ENCODE results near the gene MACROD1.

DNA sequence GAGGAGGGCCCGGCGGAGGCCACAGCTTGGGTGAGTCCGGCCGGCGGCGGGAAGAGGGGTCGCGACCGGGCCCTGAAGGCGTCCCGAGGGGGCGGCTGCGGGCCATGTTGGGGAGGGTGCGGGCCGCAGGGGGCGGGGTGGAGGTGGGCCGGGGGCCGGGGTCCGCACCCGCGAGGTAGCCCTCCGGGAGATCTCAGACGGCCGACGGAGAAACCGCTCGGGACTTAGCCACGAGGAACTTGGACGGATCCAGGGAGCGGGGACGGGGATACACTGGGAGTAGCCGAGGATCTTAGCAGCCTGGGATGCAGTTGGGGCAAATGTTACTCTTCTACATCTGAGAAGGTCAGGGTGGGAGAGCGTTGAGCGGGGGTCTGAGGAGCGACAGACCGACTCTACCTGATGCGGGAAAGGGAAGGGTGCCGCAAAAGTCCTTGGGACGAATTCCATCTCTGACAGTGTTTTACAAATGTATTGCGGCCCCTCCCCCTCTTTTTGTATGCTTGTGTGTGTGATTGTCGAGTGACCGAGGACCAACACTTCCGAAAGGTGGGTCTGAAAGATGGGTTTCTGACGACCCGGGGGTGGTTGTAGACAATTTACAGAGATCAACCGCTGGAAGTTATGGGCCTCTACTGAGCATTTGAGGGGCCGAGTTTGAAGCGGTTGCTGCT, 20.7 kb upstream of the MACROD1 start:
- TF ChIP-seq XRCC5 (IDR thresholded peaks at IDR 0.05; ENCODE audit: low read depth, low read length) (no peak), ZNF75A (CRISPR knock-in tag; IDR thresholded peaks at IDR 0.05) (no peak), ZNF384 (IDR thresholded peaks at IDR 0.05; ENCODE audit: low read depth, low read length) (no peak), NR2C1 (IDR thresholded peaks at IDR 0.05) (no peak), NR2C1 (tag; IDR thresholded peaks at IDR 0.05) (no peak), KAT8 (IDR thresholded peaks at IDR 0.05; ENCODE audit: low read depth) (no peak), RFX5 (IDR thresholded peaks at IDR 0.05; ENCODE audit: low read depth, low read length) (no peak), GABPA (tag; conservative IDR thresholded peaks at IDR 0.05; ENCODE audit: low read depth) (no peak), MXI1 (IDR thresholded peaks at IDR 0.05; ENCODE audit: low read depth, low read length) (no peak), BCOR (IDR thresholded peaks at IDR 0.05) (no peak), PTRF (tag; IDR thresholded peaks at IDR 0.05) (no peak)
- TF ChIP-seq, protein P1, sequence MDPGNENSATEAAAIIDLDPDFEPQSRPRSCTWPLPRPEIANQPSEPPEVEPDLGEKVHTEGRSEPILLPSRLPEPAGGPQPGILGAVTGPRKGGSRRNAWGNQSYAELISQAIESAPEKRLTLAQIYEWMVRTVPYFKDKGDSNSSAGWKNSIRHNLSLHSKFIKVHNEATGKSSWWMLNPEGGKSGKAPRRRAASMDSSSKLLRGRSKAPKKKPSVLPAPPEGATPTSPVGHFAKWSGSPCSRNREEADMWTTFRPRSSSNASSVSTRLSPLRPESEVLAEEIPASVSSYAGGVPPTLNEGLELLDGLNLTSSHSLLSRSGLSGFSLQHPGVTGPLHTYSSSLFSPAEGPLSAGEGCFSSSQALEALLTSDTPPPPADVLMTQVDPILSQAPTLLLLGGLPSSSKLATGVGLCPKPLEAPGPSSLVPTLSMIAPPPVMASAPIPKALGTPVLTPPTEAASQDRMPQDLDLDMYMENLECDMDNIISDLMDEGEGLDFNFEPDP (CRISPR knock-in tag; IDR thresholded peaks at IDR 0.05): no peak
- TF ChIP-seq, protein P2, sequence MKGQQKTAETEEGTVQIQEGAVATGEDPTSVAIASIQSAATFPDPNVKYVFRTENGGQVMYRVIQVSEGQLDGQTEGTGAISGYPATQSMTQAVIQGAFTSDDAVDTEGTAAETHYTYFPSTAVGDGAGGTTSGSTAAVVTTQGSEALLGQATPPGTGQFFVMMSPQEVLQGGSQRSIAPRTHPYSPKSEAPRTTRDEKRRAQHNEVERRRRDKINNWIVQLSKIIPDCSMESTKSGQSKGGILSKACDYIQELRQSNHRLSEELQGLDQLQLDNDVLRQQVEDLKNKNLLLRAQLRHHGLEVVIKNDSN (CRISPR knock-in tag; IDR thresholded peaks at IDR 0.05): no peak
- TF ChIP-seq, protein P3, sequence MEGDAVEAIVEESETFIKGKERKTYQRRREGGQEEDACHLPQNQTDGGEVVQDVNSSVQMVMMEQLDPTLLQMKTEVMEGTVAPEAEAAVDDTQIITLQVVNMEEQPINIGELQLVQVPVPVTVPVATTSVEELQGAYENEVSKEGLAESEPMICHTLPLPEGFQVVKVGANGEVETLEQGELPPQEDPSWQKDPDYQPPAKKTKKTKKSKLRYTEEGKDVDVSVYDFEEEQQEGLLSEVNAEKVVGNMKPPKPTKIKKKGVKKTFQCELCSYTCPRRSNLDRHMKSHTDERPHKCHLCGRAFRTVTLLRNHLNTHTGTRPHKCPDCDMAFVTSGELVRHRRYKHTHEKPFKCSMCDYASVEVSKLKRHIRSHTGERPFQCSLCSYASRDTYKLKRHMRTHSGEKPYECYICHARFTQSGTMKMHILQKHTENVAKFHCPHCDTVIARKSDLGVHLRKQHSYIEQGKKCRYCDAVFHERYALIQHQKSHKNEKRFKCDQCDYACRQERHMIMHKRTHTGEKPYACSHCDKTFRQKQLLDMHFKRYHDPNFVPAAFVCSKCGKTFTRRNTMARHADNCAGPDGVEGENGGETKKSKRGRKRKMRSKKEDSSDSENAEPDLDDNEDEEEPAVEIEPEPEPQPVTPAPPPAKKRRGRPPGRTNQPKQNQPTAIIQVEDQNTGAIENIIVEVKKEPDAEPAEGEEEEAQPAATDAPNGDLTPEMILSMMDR (IDR thresholded peaks at IDR 0.05 in 2 of 3, conservative IDR thresholded peaks at IDR 0.05 in 1 of 3; ENCODE audit: insufficient read depth in 2 of 3, low read depth in 1 of 3, low read length in 3 of 3): no peak
- TF ChIP-seq, protein P4, sequence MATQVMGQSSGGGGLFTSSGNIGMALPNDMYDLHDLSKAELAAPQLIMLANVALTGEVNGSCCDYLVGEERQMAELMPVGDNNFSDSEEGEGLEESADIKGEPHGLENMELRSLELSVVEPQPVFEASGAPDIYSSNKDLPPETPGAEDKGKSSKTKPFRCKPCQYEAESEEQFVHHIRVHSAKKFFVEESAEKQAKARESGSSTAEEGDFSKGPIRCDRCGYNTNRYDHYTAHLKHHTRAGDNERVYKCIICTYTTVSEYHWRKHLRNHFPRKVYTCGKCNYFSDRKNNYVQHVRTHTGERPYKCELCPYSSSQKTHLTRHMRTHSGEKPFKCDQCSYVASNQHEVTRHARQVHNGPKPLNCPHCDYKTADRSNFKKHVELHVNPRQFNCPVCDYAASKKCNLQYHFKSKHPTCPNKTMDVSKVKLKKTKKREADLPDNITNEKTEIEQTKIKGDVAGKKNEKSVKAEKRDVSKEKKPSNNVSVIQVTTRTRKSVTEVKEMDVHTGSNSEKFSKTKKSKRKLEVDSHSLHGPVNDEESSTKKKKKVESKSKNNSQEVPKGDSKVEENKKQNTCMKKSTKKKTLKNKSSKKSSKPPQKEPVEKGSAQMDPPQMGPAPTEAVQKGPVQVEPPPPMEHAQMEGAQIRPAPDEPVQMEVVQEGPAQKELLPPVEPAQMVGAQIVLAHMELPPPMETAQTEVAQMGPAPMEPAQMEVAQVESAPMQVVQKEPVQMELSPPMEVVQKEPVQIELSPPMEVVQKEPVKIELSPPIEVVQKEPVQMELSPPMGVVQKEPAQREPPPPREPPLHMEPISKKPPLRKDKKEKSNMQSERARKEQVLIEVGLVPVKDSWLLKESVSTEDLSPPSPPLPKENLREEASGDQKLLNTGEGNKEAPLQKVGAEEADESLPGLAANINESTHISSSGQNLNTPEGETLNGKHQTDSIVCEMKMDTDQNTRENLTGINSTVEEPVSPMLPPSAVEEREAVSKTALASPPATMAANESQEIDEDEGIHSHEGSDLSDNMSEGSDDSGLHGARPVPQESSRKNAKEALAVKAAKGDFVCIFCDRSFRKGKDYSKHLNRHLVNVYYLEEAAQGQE (IDR thresholded peaks at IDR 0.05; ENCODE audit: borderline replicate concordance): no peak
- TF ChIP-seq, protein P4 (CRISPR knock-in tag; IDR thresholded peaks at IDR 0.05; ENCODE audit: low read depth): no peak
